ENCODE measurements around the gene METAP1.

The METAP1 gene

GRCh38 chr4:98995183-98996055, at the start of gene METAP1:
TSS of gene METAP1 (plus strand) at chr4:98995721. CDS start at chr4:98995754, 33 bp downstream.
- H3K9me3 ChIP-seq (ENCODE audit: control insufficient read depth, insufficient read depth, low read length), result no peaks in the 10 kb centered on the region
- H3K4me3 ChIP-seq (ENCODE audit: low read depth, low read length), result peak within 1 kb of the TSS; percentile 92
- peaks cover 11% of the 10 kb centered on the region for H3K4me1 ChIP-seq (ENCODE audit: control insufficient read depth, insufficient read depth, low read length)
- no peaks in the 10 kb centered on the region for H3K36me3 ChIP-seq (ENCODE audit: control insufficient read depth, insufficient read depth, low read length)
- H3K9ac ChIP-seq (ENCODE audit: low read depth, low read length), result peak within 1 kb of the TSS; percentile 89
- H3K27me3 ChIP-seq (ENCODE audit: control insufficient read depth, insufficient read depth, low read length), result no peaks in the 10 kb centered on the region

GRCh38 chr4:98946359-98946758, 49.2 kb upstream of the METAP1 start:
- Histone ChIP-seq H3K27me3 (ENCODE audit: control insufficient read depth, insufficient read depth, low read length) (no peaks in the 10 kb centered on the region), H3K9ac (ENCODE audit: low read depth, low read length) (no peak overlapping the region), H3K4me1 (ENCODE audit: control insufficient read depth, insufficient read depth, low read length) (no peaks in the 10 kb centered on the region), H3K4me3 (ENCODE audit: low read depth, low read length) (no peak overlapping the region), H3K9me3 (ENCODE audit: control insufficient read depth, insufficient read depth, low read length) (no peaks in the 10 kb centered on the region), H3K36me3 (ENCODE audit: control insufficient read depth, insufficient read depth, low read length) (no peaks in the 10 kb centered on the region)

DNA sequence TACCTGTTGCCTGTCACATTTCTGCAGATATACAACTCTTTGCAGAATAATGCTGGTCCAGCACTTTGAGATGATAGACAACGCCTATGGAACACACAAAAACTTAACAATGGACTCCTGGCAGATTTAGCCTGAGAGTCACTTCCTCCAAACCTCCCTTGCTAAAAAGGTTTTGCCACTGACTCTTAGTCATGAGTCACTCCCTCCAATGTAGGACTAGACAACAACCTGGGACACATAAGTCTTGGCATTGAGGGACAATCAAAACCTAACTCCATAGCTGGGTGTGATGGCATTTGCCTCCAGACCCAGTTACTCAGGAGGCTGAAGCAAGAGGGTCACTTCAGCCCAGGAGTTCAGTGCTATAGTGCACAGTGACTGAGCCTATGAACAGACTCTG, 44.6 kb upstream of the METAP1 start:
- H3K4me3 ChIP-seq (ENCODE audit: low read depth, low read length), result no peak overlapping the region
- no peaks in the 10 kb centered on the region for H3K27me3 ChIP-seq (ENCODE audit: control insufficient read depth, insufficient read depth, low read length)
- no peaks in the 10 kb centered on the region for H3K9me3 ChIP-seq (ENCODE audit: control insufficient read depth, insufficient read depth, low read length)
- H3K9ac ChIP-seq (ENCODE audit: low read depth, low read length), result no peak overlapping the region
- H3K4me1 ChIP-seq (ENCODE audit: control insufficient read depth, insufficient read depth, low read length), result no peaks in the 10 kb centered on the region
- H3K36me3 ChIP-seq (ENCODE audit: control insufficient read depth, insufficient read depth, low read length), result no peaks in the 10 kb centered on the region

GRCh38 chr4:98951710-98952109, 43.8 kb upstream of the METAP1 start:
- Histone ChIP-seq H3K4me3 (ENCODE audit: low read depth, low read length) (no peak overlapping the region), H3K4me1 (ENCODE audit: control insufficient read depth, insufficient read depth, low read length) (no peaks in the 10 kb centered on the region), H3K36me3 (ENCODE audit: control insufficient read depth, insufficient read depth, low read length) (no peaks in the 10 kb centered on the region), H3K9ac (ENCODE audit: low read depth, low read length) (no peak overlapping the region), H3K27me3 (ENCODE audit: control insufficient read depth, insufficient read depth, low read length) (no peaks in the 10 kb centered on the region), H3K9me3 (ENCODE audit: control insufficient read depth, insufficient read depth, low read length) (no peaks in the 10 kb centered on the region)

DNA sequence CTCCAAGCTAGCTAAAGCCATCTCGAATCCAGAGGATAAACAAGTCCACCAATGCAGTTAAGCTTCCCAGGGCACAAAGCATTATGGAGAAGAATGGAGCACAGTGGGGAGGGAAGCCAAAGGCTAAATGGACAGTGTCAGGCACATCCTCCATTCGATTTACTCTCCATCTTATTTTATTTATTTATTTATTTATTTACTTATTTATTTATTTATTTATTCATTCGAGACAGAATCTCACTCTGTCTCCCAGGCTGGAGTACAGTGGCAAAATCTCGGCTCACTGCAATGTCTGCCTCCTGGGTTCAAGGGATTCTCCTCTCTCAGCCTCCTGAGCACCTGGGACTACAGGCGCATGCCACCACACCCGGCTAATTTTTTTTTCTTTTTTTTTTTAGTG, 40.3 kb upstream of the METAP1 start:
- Histone ChIP-seq H3K27me3 (ENCODE audit: control insufficient read depth, insufficient read depth, low read length) (no peaks in the 10 kb centered on the region), H3K36me3 (ENCODE audit: control insufficient read depth, insufficient read depth, low read length) (no peaks in the 10 kb centered on the region), H3K4me3 (ENCODE audit: low read depth, low read length) (no peak overlapping the region), H3K4me1 (ENCODE audit: control insufficient read depth, insufficient read depth, low read length) (no peaks in the 10 kb centered on the region), H3K9ac (ENCODE audit: low read depth, low read length) (no peak overlapping the region), H3K9me3 (ENCODE audit: control insufficient read depth, insufficient read depth, low read length) (no peaks in the 10 kb centered on the region)

GRCh38 chr4:98958065-98958464, 37.5 kb upstream of the METAP1 start:
- Histone ChIP-seq H3K4me1 (ENCODE audit: control insufficient read depth, insufficient read depth, low read length) (no peaks in the 10 kb centered on the region), H3K36me3 (ENCODE audit: control insufficient read depth, insufficient read depth, low read length) (no peaks in the 10 kb centered on the region), H3K27me3 (ENCODE audit: control insufficient read depth, insufficient read depth, low read length) (no peaks in the 10 kb centered on the region), H3K9ac (ENCODE audit: low read depth, low read length) (no peak overlapping the region), H3K4me3 (ENCODE audit: low read depth, low read length) (no peak overlapping the region), H3K9me3 (ENCODE audit: control insufficient read depth, insufficient read depth, low read length) (no peaks in the 10 kb centered on the region)

DNA sequence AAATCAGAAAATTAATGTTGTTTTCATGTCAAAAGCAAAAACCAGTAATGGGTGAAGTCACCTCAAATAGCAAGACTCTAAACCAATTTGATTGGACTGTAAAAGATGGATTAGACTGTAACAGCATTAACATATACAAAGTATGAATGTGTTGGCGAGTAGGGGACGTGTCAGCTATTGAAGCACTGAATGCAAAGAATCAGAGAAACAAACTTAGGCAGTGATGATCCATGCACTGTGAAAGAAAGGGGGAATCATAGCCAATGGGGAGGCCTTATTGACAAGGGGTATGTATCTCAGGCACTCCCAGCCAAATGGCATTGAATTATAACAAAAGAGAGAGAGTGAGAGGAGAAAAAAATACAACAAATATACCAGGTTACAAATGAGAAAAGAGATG, 36.1 kb upstream of the METAP1 start:
- Histone ChIP-seq H3K9ac (ENCODE audit: low read depth, low read length) (no peak overlapping the region), H3K36me3 (ENCODE audit: control insufficient read depth, insufficient read depth, low read length) (no peaks in the 10 kb centered on the region), H3K9me3 (ENCODE audit: control insufficient read depth, insufficient read depth, low read length) (no peaks in the 10 kb centered on the region), H3K4me1 (ENCODE audit: control insufficient read depth, insufficient read depth, low read length) (no peaks in the 10 kb centered on the region), H3K4me3 (ENCODE audit: low read depth, low read length) (no peak overlapping the region), H3K27me3 (ENCODE audit: control insufficient read depth, insufficient read depth, low read length) (no peaks in the 10 kb centered on the region)

DNA sequence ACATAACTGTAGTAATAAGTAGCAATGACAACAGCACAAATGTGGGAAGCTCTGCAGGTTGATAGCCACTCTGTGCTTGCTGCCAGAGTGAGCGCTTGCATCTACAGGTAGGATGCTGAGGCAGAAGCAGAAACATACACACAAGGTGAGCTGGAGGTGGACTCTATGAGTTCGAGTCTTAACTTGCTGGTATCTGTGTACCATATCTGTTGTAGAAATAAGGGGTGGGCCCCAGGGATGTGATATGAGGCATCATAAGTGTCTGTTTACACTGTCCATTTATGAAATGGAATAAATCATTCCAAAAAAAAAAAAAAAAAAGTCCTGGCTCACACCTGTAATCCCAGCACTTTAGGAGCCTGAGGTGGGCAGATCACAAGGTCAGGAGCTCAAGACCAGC, 33.8 kb upstream of the METAP1 start:
- H3K36me3 ChIP-seq (ENCODE audit: control insufficient read depth, insufficient read depth, low read length), result no peaks in the 10 kb centered on the region
- no peaks in the 10 kb centered on the region for H3K27me3 ChIP-seq (ENCODE audit: control insufficient read depth, insufficient read depth, low read length)
- H3K4me3 ChIP-seq (ENCODE audit: low read depth, low read length), result no peak overlapping the region
- no peak overlapping the region for H3K9ac ChIP-seq (ENCODE audit: low read depth, low read length)
- H3K4me1 ChIP-seq (ENCODE audit: control insufficient read depth, insufficient read depth, low read length), result no peaks in the 10 kb centered on the region
- no peaks in the 10 kb centered on the region for H3K9me3 ChIP-seq (ENCODE audit: control insufficient read depth, insufficient read depth, low read length)

- no peaks in the 10 kb centered on the region for H3K36me3 ChIP-seq (ENCODE audit: control insufficient read depth, insufficient read depth, low read length)
These were observed 31.7 kb upstream of the METAP1 start for GRCh38 chr4:98963538-98964433.

GRCh38 chr4:98966926-98967325, 28.6 kb upstream of the METAP1 start:
- H3K4me1 ChIP-seq (ENCODE audit: control insufficient read depth, insufficient read depth, low read length), result peaks cover 5% of the 10 kb centered on the region
- H3K36me3 ChIP-seq (ENCODE audit: control insufficient read depth, insufficient read depth, low read length), result no peaks in the 10 kb centered on the region
- no peaks in the 10 kb centered on the region for H3K27me3 ChIP-seq (ENCODE audit: control insufficient read depth, insufficient read depth, low read length)
- no peak overlapping the region for H3K4me3 ChIP-seq (ENCODE audit: low read depth, low read length)
- no peaks in the 10 kb centered on the region for H3K9me3 ChIP-seq (ENCODE audit: control insufficient read depth, insufficient read depth, low read length)
- no peak overlapping the region for H3K9ac ChIP-seq (ENCODE audit: low read depth, low read length)

More at GRCh38 chr4:98963538-98964433, 31.7 kb upstream of the METAP1 start:
- Histone ChIP-seq H3K9ac (ENCODE audit: low read depth, low read length) (no peak overlapping the region), H3K9me3 (ENCODE audit: control insufficient read depth, insufficient read depth, low read length) (no peaks in the 10 kb centered on the region), H3K27me3 (ENCODE audit: control insufficient read depth, insufficient read depth, low read length) (no peaks in the 10 kb centered on the region), H3K4me1 (ENCODE audit: control insufficient read depth, insufficient read depth, low read length) (no peaks in the 10 kb centered on the region), H3K4me3 (ENCODE audit: low read depth, low read length) (no peak overlapping the region)

DNA sequence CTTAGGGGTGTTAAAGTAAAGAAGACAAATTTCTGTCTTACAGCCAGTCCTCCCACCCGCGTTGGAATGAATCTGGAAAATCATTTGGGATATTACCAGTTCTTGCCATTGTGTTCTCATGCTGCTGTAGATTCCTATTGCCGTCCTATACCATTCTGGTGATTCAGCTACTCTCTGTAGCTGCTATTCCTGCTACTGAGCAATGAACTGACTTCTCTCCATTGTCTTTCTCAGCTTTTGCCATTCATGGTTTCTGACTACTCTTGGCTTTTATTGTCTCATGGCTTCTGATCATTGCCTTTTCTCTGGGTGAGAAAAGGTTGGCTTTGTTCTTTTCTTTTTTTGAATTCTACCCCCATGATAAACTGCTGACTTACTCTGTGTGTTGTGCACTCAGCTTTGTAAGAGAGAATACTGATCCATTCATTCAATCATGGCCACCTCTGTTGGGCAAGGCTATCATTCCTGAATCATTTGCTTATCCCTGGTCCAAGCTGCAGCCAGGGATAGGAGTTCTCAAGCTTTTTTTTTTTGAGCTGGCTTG, 27.7 kb upstream of the METAP1 start:
- Histone ChIP-seq H3K36me3 (ENCODE audit: control insufficient read depth, insufficient read depth, low read length) (no peaks in the 10 kb centered on the region), H3K9me3 (ENCODE audit: control insufficient read depth, insufficient read depth, low read length) (no peaks in the 10 kb centered on the region), H3K9ac (ENCODE audit: low read depth, low read length) (no peak overlapping the region), H3K4me3 (ENCODE audit: low read depth, low read length) (no peak overlapping the region), H3K4me1 (ENCODE audit: control insufficient read depth, insufficient read depth, low read length) (peaks cover 5% of the 10 kb centered on the region), H3K27me3 (ENCODE audit: control insufficient read depth, insufficient read depth, low read length) (no peaks in the 10 kb centered on the region)
